GM04503 (cell line): Measurements from ENCODE around the gene HS3ST1.

Experiments
- DNase-seq: peaks from one replicate; pipeline ENCODE4 v3.0.0-alpha.2; 2012; ENCODE audit warnings: low read depth

Gene HS3ST1

DNA sequence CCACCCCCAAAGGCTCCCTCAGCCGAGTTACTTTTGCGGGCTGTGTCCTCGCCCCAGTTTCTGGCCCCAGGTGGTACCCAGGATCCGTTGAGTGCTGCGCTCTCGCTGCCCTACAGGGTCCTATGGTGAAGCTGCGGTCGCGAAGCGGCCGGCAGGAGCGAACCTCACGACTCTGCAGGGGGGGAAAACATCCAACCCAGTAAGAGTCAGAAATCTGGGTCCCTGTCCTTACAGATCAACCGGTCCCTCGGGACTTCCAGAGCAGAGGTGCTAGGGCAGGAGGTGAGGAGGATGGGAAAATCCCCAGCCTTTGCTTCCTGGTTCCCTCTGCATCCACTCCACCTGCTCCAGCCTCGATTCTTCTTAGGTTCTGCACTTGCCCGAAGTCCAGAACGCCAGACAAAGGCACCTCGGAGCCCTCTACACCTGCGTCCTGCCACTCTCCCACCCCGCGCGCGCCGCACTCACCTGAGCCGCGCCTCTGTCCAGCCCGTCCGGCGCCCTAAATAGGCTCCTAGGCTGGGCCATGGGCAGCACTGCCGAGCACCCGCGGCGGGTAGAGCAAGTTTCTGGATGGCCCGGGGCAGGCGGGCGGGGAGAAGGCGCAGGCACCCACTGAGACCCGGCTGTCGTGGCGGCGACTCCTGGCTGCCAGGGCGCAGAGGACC, at the start of gene HS3ST1:
HS3ST1 (minus strand) TSS at position 664 of the 668 bp plus-strand sequence. CDS start 28,889 bp downstream, outside the sequence.
- no peak for DNase-seq

DNA sequence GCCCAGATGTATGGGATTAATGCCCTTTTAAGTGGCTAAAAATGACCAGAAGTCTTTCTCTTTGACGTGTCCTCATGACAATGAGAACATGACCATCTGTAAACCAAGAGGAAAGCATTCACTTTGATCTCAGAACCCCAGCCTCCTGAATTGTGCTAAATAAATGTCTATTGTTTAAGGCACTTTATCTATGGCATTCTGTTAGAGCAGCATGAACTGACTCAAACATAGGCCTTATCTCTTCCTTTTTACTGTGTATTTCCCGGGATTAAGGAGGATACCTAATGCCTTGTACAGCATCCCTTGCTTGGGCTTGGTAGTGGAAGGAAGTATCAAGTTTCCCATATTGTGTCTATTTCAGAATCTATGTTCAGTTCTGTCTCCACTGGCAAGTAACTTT, 47.2 kb upstream of the HS3ST1 start:
- DNase-seq: no peak

DNA sequence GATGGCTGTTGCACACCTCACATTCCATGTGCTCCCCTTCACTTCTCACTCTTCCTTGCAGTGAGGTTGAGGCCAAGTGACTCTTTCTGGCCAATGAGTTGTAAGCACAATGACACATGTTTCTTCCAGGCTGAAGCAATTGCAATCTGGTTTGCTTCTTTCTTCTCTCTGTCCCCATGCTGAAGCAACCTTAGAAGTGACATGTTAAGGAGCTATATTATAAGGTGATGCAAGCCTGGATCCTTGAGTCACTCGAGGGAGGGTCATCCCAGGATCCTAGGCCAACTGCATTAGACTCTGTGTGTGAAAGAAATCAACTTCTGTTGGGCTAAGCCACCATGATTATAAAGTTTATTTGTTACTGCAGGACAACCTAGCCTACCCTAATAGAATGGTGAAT, 45.5 kb upstream of the HS3ST1 start:
- no peak for DNase-seq

DNA sequence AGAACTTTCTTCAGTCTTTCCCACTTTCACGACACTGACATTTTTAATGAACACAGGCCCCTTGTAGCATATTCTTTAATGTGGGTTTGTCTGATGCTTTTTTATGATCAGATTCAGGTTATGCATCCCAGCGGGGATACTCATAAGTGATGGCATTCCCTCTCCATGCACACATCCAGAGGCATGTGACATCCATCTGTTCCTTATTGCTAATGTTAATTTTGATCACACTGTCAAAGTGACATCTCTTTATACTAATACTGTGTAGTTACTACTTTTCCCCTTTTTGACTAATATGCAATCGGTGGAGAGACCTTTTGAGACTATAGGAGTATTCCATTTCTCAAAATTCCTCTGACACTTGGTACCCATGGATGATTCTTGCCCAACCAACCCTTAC, 43.8 kb upstream of the HS3ST1 start:
- no peak for DNase-seq

DNA sequence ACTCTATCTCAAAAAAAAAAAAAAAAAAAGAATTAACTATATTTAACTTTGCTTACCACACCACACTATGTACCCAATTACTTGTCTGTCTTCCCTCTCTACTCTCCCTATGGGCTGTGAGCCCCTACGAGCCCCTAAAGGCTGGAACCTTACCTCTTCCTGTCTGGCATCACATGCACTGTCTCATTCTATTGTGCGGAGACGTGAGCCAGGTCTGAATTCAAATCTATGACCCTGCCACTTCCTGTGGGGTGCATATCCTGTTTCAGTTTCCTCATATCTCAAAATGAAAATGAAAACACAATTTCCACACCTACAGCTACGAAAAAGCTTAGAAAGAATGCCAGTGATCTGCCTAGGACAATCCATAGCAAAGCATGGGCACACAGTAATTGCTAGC, 42.9 kb upstream of the HS3ST1 start:
- DNase-seq: no peak

DNA sequence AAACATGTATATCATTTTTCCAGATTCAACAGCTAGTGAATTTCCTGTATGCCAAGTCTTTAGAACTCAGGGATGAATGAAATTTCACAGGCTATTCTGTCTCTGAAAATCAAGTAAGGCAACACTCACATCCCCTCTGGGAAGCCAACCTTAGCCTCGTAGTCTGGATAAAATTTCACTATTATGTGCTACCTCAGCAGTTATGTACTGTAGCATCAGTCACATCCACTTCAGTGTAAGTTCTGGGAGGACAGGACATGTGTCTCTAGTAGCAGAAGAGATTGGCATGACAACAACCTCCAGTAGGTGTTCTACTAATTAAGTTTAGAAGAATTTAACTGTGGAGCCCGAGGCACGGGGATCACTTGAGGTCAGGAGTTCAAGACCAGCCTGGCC, 42.4 kb upstream of the HS3ST1 start:
- DNase-seq: no peak

DNA sequence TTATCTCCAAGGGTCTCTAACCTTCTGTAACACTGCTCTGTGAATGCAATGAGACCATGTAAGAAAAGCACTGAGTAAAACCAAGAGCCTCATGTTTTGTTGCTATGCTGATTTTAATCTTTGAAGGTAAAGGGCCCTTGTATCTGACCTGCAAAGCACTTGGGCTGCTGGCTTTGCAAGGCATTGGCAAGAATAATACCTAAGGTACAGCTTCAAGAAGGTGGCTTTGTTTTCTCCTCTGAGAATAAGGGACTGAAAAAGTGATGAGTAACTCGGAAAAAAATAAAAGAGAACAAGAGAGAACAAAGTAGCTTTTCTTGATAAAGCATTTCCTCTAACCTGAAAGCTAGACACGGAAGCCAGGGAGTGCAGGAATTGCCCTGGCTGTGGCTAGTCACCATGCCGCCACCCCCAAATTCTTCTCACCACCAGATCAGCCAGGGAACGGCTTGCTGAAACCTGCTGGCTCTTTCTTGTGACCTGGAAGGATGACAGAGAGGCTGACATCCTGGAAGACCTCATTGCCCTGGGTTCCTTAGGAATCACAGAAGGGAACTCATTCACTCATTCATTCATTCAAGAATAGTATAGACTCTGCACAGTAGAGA, 41.8 kb upstream of the HS3ST1 start:
- DNase-seq: no peak

DNA sequence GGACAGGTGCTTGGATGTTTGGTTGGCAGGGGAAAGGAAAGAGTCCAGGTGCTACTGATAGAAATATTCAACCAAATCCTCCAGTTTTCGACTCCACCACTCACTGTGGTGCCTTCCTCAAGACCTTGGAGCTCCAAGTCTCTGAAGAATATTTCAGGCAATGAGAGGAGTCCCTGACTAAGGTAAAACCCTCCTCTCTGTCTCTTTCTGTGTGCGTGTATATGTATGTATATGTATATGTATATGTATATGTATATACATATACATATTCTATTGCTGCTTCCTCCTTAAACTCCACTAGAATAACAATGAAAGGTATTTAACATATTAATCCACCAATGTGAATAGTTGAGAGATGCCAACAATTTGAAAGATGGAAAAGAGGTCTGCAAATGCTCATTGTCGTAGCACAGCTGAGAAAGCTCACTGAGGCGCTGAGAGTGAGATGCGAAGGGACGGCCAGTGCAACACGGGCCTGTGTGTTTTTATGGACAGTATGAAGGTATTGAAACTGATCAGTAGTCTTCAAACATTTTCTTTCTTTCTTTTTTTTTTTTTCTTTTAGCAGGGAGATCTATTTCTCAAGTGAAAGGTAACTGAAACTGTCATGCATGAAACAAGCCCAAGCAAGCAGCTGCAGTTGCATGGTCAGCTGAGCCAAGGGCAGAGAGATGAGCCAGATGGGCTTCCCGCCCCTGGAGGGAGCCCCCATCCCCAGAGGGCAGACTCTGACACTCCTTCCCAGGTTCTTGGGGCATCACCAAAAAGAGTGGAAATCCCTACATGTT, 41.1 kb upstream of the HS3ST1 start:
- DNase-seq: no peak

DNA sequence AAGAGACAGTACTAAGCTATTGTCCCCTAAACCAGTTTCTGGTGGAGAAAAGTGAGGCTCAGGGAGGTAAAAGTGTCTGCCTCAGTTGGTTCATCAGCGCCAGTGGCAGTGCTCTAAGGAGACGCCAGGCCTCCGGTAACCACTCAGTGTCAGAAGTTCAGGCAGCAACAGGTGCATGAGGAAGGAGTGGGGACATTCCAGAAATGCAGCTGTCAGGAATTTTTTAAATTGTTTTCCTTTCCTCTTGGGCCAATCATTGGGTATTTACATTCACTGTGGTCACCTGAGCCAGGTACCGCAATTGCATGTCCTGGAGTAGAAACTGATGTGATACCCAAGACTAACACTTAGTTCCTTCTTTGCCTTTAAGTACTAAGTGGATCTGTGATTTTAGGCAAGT, 40.2 kb upstream of the HS3ST1 start:
- no peak for DNase-seq

DNA sequence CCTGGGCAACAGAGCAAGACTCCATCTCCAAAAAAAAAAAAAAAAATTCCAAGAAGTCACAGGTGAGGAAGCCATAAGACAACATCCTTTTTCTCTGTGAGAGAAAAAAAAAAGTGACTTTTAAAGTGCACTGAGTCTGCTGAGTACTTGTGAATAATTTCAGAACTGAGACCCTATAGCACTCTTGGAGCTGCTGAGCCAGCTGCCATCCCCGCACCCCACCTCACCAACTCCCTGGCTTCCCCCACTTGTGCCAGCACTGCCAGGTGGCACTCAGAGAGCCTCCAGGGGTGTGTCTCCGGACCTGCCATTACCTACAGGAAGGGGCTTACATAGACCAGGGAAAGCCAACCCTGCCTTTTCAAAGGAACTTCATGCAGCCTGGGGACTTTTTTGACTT, 39.2 kb upstream of the HS3ST1 start:
- DNase-seq: no peak

DNA sequence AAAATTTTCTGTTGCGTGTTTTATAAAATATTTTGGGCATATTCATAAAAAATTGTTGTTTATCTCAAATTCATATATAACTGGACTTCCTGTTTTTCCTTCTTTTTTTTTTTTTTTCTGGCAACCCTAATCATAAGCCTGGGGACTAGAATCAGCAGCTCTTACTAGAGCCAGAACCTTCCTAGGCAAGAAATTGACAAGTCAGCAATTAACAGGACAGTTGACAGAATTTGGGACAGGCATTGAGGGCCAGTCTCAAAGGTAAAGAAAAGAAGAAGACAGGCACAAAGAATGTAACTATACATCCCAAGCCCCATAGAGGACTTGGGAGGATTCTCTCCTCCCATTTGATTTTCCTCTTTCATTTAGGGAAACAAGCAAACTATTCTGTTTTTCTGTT, 35.0 kb upstream of the HS3ST1 start:
- no peak for DNase-seq

DNA sequence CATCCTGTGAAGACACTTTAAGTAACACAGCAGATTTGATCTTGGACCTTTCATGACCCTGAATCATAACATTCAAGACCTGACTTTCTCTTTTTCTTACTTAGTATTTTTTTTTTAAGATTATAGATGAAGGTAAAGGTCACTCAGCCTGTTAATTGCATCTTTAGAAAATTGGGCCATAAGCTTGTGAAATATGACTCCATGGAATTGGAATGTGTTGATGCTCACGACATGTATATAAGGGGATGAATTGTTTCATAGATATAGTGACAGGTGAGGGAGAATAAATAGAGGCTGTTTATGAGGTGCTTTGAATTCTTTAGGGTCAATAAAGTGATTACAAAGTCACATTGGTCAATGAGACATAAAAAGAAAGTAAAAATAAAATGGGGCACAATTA, 27.7 kb upstream of the HS3ST1 start:
- no peak for DNase-seq

DNA sequence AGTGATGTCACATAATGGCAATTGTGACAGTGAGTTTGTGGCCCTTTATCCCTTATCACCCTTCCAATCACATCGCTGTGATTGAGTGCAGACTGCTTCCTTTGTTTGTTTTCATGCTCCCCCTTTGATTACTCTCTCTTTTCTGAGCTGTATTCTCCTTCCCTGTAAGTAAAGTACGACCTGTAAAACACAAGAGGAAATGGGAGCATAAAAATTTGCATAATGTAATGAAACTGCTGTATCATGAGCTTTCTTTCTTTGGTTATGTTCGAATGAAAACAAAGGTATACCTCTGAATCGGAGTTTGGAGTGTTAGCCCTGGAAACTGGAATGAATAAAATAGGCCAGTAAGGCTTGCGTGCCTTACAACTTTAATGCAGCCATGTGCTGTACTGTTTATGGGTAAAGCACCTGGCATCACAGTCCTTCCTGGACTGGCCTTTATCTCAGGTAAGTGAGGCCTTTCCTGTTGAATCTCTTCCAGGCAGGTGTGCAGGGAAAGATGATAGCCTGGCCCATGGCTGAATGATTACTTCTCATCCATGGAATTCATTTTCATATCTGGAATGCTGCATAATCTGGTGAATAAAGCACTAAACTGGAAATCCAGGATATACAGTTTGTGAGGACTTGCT, 26.6 kb upstream of the HS3ST1 start:
- no peak for DNase-seq

DNA sequence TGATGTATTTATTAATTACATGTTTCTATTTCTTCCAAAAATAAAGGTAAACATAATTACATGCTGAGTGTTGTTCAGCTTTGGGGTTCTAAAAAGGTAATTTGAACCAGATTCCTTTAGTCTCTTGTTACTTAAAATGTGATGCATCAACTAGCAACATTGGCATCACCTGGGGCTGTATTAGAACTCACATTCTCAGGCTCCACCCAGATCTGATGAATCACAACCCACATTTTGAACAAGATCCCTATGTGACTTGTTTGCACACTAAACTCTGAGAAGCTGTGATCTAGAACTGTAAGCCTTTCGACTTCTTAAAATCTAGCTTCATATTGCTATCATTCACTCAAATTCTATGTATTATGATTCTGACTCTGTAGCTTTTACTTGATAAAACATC, 23.0 kb upstream of the HS3ST1 start:
- no peak for DNase-seq

DNA sequence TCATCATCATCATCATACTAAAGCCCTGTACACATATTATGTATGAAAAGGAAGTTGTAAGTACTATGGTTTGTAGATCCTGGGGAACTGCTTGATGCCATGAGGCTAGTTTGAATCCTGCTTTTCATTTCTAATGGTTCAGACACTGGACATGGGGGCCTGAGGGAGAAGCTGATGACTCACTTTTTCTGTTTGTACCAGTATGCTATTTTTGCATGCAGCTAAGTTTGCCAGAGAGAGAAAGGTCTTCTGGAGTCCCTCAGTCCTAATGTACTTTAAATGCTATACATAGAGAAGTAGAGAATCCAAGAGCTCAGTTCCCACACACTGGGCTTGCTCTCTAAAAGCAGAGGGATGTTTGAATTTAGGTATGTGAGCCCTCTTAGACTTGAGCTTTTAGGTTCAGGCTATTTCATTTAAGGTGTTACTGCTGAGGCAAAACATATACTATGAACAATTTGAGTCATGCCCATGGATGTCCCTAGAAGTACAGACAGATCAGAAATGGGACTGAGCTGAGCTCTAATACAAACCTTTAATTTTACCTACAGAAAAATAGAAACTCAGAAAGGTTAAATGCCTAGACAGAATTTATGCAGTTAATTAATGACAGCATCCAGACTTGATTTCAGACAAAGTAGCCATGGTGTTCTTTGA, 17.6 kb upstream of the HS3ST1 start:
- DNase-seq: no peak

DNA sequence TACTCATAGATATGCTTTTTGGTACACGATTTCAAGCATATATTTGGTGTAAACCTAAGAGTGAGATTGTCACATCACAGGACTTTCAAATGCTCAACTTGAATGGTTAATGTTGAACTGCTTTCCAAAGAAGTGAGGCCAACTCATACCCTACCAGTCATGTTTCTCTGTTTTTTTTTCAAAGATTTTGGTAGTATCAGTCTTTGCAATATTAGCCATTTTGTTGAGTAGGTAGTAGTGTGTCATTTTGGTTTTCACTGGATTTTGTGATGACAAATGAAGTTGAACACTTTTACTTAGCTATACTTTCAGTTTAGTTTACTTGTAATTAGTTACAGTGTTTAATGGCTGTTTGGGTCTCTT, 12.5 kb upstream of the HS3ST1 start:
- no peak for DNase-seq

DNA sequence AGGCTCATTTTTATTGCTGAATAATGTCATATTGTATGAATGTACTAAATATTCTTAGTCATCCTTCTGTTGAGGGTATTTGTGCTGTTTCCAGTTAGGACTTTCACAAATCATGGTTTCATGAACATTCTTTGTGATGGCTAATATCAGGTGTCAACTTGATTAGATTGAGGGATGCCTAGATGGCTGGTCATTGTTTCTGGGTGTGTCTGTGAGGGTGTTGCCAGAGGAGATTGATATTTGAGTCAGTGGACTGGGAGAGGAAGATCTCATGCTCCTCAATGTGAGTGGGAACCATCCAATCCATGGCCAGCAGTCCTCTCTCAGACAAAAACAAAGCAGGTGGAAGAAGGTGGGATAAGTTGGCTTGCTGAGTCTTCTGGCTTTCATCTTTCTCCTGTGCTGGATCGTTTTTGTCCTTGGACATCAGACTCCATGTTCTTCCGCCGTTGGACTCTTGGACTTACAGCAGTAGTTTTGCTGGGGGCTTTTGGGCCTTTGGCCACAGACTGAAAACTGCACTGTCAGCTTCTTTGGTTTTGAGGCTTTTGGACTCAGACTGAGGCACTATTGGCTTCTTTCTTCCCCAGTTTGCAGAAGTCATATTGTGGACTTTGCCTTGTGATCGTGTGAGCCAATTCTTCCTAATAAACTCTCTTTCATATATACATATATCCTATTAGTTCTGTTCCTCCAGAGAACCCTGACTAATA, 11.9 kb upstream of the HS3ST1 start:
- no peak for DNase-seq

DNA sequence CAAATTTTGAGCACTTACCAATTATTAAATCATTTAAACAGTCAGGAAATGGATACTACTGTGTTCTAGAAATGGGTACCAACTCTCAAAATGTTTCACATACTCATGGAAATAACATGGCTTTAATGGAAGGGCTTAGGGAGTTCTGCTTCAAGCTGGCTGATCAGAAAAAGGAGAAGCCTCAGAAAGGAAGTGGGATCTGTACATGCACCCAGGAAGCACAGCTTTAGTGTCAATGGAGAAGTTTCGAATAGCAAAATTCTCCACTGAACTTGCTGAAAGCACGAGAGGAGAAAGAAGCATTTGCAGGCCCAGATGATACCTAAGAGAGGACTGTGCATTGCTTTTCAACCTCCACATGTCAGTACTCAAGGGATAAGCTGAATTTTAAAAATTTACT, 11.1 kb upstream of the HS3ST1 start:
- no peak for DNase-seq

DNA sequence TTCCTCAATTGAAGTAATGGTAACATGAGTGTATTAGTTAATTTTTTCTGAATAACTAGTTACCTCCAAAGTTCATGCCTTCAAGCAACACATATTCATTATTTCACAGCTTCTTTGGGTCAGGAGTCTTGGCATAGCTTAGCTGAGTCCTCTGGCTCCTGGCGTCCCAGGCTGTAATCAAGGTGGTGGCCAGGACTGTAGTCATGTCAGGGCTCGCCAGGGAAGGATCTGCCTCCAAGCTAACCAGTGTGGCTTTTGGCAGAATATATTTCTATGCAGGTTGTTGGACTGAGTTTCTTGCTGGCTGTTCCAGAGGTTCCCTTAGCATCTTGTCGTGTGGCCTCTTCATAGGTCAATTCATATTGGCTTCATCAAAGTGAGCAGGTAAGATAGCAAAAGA, 10.0 kb upstream of the HS3ST1 start:
- DNase-seq: no peak

DNA sequence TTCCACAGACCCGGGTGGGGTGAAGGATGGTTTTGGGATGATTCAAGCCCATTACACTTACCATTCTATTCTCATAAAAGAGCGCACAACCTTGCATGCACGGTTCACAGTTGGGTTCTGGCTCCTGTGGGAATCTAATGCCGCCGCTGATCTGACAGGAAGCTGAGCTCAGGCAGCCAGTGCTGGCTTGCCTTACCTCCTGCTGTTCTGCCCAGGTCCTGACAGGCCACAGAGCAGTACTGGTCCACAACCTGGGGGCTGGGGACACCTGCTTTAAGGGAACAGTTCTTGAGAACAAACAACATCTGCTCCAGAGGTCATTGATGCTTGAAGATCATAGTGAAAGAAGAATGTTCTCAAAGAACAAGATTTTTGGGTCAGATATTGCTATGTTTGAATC, 8.0 kb upstream of the HS3ST1 start:
- DNase-seq: no peak

DNA sequence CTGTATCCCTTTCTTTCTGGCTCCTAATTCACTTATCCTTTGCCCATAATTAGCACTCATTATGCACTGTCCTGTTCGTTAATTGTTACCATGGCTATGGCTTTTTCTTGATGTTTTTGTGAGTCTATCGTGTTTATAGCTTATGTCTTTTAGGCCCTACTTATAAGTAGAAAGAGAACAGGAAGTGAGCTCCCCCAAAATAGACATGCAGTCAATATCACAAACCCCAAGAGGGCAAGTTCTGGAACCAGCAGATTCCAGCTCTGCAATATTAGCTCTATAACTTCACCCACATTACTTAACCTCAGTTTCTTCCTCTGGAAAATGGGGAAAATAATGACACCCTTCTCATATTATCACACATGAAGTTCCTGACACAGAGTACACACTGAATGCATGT, 7.4 kb upstream of the HS3ST1 start:
- DNase-seq: no peak

DNA sequence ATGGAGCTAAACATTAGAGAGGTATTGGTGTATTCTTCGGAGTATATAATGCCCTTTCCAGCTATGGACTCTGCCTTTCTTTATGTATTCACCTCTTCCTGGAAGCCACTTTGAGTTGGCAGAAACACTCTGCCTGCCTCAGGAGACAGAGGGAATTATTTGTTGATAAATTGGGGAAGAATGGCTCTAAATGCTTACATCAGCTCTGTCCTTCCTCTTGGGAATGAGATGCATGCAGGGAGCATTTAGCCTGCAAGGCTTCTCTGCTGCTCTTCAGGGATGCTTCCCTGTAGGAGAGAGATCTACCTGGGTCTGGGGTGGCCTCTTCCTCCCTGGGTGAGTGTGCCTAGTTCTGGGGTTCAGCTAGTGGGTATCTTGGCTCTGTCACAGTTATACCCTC, 6.9 kb upstream of the HS3ST1 start:
- DNase-seq: no peak
